ENCODE results near the gene MYOCD.

GRCh38 chr17:12814718-12815117 lies 149.0 kb downstream of the MYOCD start:
- TF ChIP-seq CTCF (IDR thresholded peaks at IDR 0.05) (no peak), POLR2A (IDR thresholded peaks at IDR 0.05) (no peak)
